ENCODE results near the gene LRP1-AS. TPM values are rescaled to one million over a fixed set of nuclear protein-coding genes. Genes with fewer than 3 reads are reported as not detected.
A peak's percentile ranks its signal among the peaks of the same experiment; 100 is the strongest.

Gene LRP1-AS
- total RNA-seq, 3 donors from 2014 or later: not detected

GRCh38 chr12:57158665-57159064 is 11.2 kb upstream of the LRP1-AS start:
- no peak overlapping the region for H3K4me3 ChIP-seq
- TF ChIP-seq POLR2A (IDR thresholded peaks at IDR 0.05) (no peak), CTCF (IDR thresholded peaks at IDR 0.05) (no peak), POLR2AphosphoS5 (IDR thresholded peaks at IDR 0.05) (no peak)
- no peak for DNase-seq (ENCODE audit: low spot score in 2 of 2)
- H3K27me3 ChIP-seq: no peaks in the 10 kb centered on the region
- intact Hi-C loops (cut with DNase I; ENCODE audit: low total_unique reads): no loop called here
- peak overlapping the region in 1 of 2 donors; percentile 72 for H3K27ac ChIP-seq
- no peaks in the 10 kb centered on the region for H3K4me1 ChIP-seq
- H3K36me3 ChIP-seq: peaks cover 4% of the 10 kb centered on the region
- no peaks in the 10 kb centered on the region for H3K9me3 ChIP-seq

DNA sequence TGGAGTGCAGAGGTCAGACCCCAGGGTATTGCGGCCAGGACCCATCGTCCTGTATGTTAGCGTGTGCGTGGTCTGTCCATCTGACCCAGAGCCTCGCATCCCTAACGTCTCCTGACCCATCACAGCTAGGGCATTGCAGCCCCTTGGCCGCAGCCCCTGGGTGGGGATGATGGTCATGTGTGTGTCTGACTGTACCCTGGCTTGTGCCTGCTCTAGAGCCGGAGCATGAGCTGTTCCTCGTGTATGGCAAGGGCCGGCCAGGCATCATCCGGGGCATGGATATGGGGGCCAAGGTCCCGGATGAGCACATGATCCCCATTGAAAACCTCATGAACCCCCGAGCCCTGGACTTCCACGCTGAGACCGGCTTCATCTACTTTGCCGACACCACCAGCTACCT is 10.8 kb upstream of the LRP1-AS start:
- Histone ChIP-seq H3K9me3 (no peaks in the 10 kb centered on the region), H3K27ac (peak overlapping the region in 1 of 2 donors; percentile 72), H3K27me3 (no peaks in the 10 kb centered on the region), H3K4me3 (no peak overlapping the region), H3K4me1 (no peaks in the 10 kb centered on the region), H3K36me3 (peaks cover 4% of the 10 kb centered on the region)
- DNase-seq (ENCODE audit: low spot score in 2 of 2): no peak
- no peak for TF ChIP-seq POLR2A (IDR thresholded peaks at IDR 0.05)
- TF ChIP-seq POLR2AphosphoS5 (IDR thresholded peaks at IDR 0.05): no peak
- TF ChIP-seq CTCF (IDR thresholded peaks at IDR 0.05): no peak
- intact Hi-C loops (cut with DNase I; ENCODE audit: low total_unique reads): no loop called here

DNA sequence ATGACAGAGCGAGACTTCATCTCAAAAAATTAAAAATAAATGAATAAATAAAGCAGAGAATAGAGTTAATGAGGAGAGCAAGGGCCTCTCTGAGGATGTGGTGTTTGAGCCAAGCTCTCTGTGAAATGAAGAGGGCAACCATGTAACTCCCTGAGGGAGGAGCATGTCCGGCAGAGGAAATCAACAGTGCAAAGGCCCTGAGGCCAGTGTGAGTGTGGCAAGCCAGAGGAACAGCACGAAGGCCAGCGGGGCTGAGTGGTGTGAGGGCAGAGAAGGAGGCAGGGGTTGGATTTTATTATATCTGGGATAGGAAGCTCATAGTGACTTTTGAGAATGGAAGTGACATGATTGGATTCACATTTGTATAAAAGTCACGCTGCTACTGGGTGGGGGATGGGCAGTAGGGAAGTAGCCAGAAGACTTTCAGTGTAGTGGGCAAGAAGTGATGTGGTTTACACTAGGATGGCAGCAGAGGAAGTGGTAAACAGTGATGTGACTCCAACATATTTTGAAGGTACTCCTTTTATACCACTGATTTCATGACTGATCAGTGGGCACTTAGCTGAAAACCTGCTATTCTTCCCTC is 10.3 kb upstream of the LRP1-AS start:
- H3K9me3 ChIP-seq: no peaks in the 10 kb centered on the region
- H3K4me1 ChIP-seq: peaks cover 0 to 3% of the 10 kb centered on the region in 2 donors
- no peaks in the 10 kb centered on the region for H3K27me3 ChIP-seq
- peaks cover 4% of the 10 kb centered on the region for H3K36me3 ChIP-seq
- TF ChIP-seq CTCF (IDR thresholded peaks at IDR 0.05) (no peak), POLR2AphosphoS5 (IDR thresholded peaks at IDR 0.05) (no peak), POLR2A (IDR thresholded peaks at IDR 0.05) (no peak)
- DNase-seq (ENCODE audit: low spot score in 2 of 2): no peak
- intact Hi-C loops (cut with DNase I; ENCODE audit: low total_unique reads): no loop called here
- no peak overlapping the region for H3K4me3 ChIP-seq
- H3K27ac ChIP-seq: peak overlapping the region in 1 of 2 donors; percentile 72

DNA sequence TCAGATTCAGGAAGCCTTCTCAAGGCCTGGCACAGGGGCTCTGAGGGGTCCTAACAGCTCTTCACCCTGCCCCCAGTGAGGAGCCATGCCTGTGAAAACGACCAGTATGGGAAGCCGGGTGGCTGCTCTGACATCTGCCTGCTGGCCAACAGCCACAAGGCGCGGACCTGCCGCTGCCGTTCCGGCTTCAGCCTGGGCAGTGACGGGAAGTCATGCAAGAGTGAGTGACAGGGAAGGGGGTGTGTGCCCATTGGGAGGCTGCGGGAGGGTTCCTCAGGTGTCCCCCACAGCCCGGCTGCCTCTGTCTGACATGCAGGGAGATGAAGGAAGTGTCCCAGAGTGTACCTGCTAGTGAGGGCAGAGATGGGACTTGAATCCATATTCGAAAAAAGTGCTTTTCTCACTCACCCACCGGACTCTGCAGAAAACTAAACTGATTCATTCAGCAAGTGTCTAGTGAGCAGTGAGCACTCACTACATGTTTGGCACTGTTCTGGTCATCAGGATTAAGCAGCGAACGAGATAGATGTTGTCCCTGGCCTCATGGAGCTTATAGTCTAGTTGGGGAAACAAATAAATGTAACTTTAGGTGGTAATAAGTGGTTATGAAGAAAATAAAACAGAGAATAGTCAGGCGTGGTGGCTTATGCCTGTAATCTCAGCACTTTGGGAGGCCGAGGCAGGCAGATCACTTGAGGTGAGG is 9.4 kb upstream of the LRP1-AS start:
- peaks cover 4% of the 10 kb centered on the region for H3K36me3 ChIP-seq
- TF ChIP-seq POLR2A (IDR thresholded peaks at IDR 0.05) (no peak), POLR2AphosphoS5 (IDR thresholded peaks at IDR 0.05) (no peak), CTCF (IDR thresholded peaks at IDR 0.05) (no peak)
- H3K27ac ChIP-seq: peak overlapping the region in 1 of 2 donors; percentile 63
- peaks cover 6 to 7% of the 10 kb centered on the region in 2 donors for H3K4me1 ChIP-seq
- intact Hi-C loops (cut with DNase I; ENCODE audit: low total_unique reads): no loop called here
- no peak overlapping the region for H3K4me3 ChIP-seq
- H3K27me3 ChIP-seq: no peaks in the 10 kb centered on the region
- DNase-seq (ENCODE audit: low spot score in 2 of 2): no peak
- no peaks in the 10 kb centered on the region for H3K9me3 ChIP-seq

DNA sequence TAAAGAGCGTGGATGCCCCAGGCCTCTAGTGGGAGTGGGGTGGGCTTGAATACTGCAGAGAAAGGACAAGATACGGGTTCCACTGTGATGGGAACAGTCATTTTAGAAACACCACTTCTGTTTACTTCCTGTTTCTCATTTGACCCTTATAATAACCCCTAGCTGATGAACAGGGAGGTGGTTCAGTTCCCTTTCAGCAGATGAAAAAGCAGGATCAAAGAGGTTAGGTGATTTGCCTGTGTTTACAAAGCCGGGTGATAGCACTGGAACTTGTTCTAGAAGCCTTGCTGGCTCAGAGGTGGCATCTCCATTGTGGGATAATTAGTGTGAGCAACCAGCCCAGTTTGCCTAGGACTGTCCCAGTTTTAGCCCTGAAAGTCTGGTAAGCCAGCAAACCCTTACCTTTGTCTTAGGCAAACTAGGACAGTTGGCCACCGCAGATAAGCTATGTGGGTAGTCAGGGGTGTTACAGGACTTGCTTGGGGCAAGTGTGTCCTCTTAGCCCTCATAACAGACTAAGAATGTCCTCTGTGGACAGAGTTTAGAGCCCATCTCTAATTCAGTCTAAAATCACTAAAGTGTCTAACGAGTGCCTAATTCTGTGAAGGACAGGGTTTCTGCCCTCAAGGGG is 7.5 kb upstream of the LRP1-AS start:
- Histone ChIP-seq H3K36me3 (no peaks in the 10 kb centered on the region), H3K4me3 (no peak overlapping the region), H3K27me3 (no peaks in the 10 kb centered on the region), H3K4me1 (peaks cover 13 to 15% of the 10 kb centered on the region in 2 donors), H3K27ac (peak overlapping the region; percentile 17 to 69), H3K9me3 (no peaks in the 10 kb centered on the region)
- no peak for DNase-seq (ENCODE audit: low spot score in 2 of 2)
- no peak for TF ChIP-seq POLR2AphosphoS5 (IDR thresholded peaks at IDR 0.05)
- no peak for TF ChIP-seq POLR2A (IDR thresholded peaks at IDR 0.05)
- TF ChIP-seq CTCF (IDR thresholded peaks at IDR 0.05): no peak
- intact Hi-C loops (cut with DNase I; ENCODE audit: low total_unique reads): no loop called here
